DND-41 (cell line): ENCODE measurements around the gene RASL10A.

Experiments
- CTCF ChIP-seq: IDR thresholded peaks from 2 replicates; pipeline ENCODE4 v1.5.1; 2012; ENCODE audit warnings: borderline replicate concordance, low read length, moderate library complexity, mild to moderate bottlenecking; ENCODE audit not compliant: poor library complexity, severe bottlenecking; ENCODE audit errors: extremely low read depth
- EZH2 ChIP-seq: IDR thresholded peaks from 3 replicates; pipeline ENCODE4 v1.6.1; 2012; ENCODE audit warnings: borderline replicate concordance, low read depth, mild to moderate bottlenecking, moderate library complexity, low read length, inconsistent platforms; ENCODE audit not compliant: severe bottlenecking

DNA sequence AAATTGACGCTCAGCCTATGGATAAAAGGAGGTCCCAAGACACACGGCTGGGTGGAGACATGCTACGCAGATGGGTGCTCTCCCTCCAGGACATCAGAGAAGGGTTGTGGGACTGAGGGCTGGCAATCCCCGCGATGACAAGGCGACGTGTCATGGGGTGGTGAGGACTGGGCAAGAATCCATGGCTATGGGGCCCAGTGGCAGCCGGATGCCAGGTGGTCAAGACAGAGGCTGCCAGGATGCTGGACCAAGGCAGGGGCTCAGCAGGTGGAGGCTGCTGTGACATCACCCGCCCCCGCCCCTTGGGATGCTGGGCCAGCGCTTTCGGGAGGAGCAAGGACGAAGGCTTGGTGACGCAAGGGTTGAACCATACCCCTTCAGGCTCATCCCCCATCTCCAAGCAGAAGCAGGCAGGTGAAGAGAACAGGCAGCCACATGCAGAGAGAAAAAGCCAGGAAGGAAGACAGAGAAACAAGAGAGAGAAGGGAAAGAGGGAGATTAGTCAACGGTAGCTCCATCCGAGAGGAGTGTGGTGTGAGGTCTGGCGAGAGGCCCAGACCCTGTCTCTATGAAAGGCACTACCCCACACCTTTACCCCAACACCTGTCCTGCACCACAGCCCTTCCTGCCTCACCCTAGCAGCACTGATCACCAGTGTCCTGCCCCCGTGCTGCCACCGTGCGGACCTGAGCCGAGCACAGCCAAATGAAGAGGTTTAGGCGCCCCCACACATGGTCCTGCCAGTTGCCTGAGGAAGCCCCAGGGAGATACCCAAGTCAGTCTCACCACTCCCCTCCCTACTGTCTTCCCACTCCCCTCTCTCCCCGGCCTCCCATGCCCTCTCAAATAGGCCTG, 24.1 kb upstream of the RASL10A start:
- TF ChIP-seq CTCF (no peak), EZH2 (no peak)
